H1 (cell line): ENCODE measurements around the gene IFIT5. TPM values are rescaled to one million over a fixed set of nuclear protein-coding genes. Genes with fewer than 3 reads are reported as not detected.

Source experiments
- CTCF ChIA-PET: fragments of 300-600 bp; sonication (Branson Sonifier 250); formaldehyde crosslinking; loops from one replicate; lab custom pipeline; 2021; ENCODE audit not compliant: partially characterized antibody; lab: Charles Lee
- POLR2A ChIA-PET: fragments of 300-600 bp; sonication (Branson Sonifier 250); formaldehyde crosslinking; loops from one replicate; lab custom pipeline; 2021; ENCODE audit warnings: inconsistent platforms; ENCODE audit not compliant: partially characterized antibody; lab: Charles Lee
- DNase-seq, 2 experiments: peaks; one replicate each; pipeline versions ENCODE4 v3.0.0 to v3.0.0-alpha.2; 2010 to 2022; ENCODE audit warnings: low spot score in 2 of 2, low read depth in 1 of 2, mixed read lengths in 1 of 2
- FAIRE-seq: peaks from 2 replicates; lab custom pipeline; 2011; peaks lifted over from hg19 to GRCh38; lab: Jason Lieb, UNC
- H2AFZ ChIP-seq: 2 replicates; pipeline ENCODE4 v1.8.1; 2012; ENCODE audit warnings: low read length, inconsistent platforms
- H2AK5ac ChIP-seq: 2 replicates; pipeline ENCODE4 v1.6.1; 2013; ENCODE audit warnings: low read depth, low read length
- H2BK120ac ChIP-seq: replicated peaks from 2 replicates; pipeline ENCODE3; 2013; ENCODE audit warnings: low read depth, low read length, inconsistent platforms
- H2BK12ac ChIP-seq: 2 replicates; pipeline ENCODE4 v1.6.1; 2013; ENCODE audit warnings: low read depth, low read length
- H2BK15ac ChIP-seq: 2 replicates; pipeline ENCODE4 v1.6.1; 2013; ENCODE audit warnings: low read length
- H2BK20ac ChIP-seq: 2 replicates; pipeline ENCODE4 v1.6.1; 2013; ENCODE audit warnings: low read length
- H2BK5ac ChIP-seq: 2 replicates; pipeline ENCODE4 v1.6.1; 2013; ENCODE audit warnings: low read depth, low read length
- H3K14ac ChIP-seq: 2 replicates; pipeline ENCODE4 v1.6.1; 2013; ENCODE audit warnings: inconsistent platforms; ENCODE audit not compliant: insufficient read length
- H3K18ac ChIP-seq: 2 replicates; pipeline ENCODE4 v1.6.1; 2013; ENCODE audit warnings: low read length; ENCODE audit errors: extremely low read depth
- H3K23ac ChIP-seq: 2 replicates; pipeline ENCODE4 v1.6.1; 2013; ENCODE audit warnings: inconsistent platforms; ENCODE audit not compliant: insufficient read length
- H3K23me2 ChIP-seq: 2 replicates; pipeline ENCODE4 v1.6.1; 2013; ENCODE audit warnings: low read depth, low read length
- H3K27ac ChIP-seq: 2 replicates; pipeline ENCODE4 v1.6.1; 2011; ENCODE audit warnings: low read depth, low read length, inconsistent platforms
- H3K27me3 ChIP-seq, 4 experiments: replicated peaks in 1 of 4; 1 replicate in 1 of 4; 2 replicates in 3 of 4; pipeline versions ENCODE4 v1.6.1 to v1.8.1; 2011 to 2013; ENCODE audit warnings: low read length in 3 of 4, mild to moderate bottlenecking in 3 of 4, inconsistent platforms in 2 of 4, mixed read lengths in 2 of 4, moderate library complexity in 1 of 4; ENCODE audit not compliant: control insufficient read depth in 3 of 4, insufficient read depth in 3 of 4; ENCODE audit errors: extremely low read depth in 1 of 4
- H3K36me3 ChIP-seq, 4 experiments: 2 replicates each; pipeline versions ENCODE4 v1.6.1 to v1.8.1; 2011 to 2013; ENCODE audit warnings: mild to moderate bottlenecking in 4 of 4, low read length in 3 of 4, moderate library complexity in 2 of 4, control low read depth in 1 of 4, inconsistent platforms in 1 of 4; ENCODE audit not compliant: insufficient read depth in 4 of 4, control insufficient read depth in 2 of 4
- H3K4ac ChIP-seq: replicated peaks from 2 replicates; pipeline ENCODE3; 2013; ENCODE audit warnings: low read length, low read depth, mixed read lengths, inconsistent platforms; ENCODE audit not compliant: insufficient read length
- H3K4me1 ChIP-seq, 4 experiments: replicated peaks in 1 of 4; 1 replicate in 1 of 4; 2 replicates in 3 of 4; pipeline versions ENCODE4 v1.6.1 to v1.8.1; 2011 to 2013; ENCODE audit warnings: low read length in 3 of 4, inconsistent platforms in 2 of 4, mixed read lengths in 1 of 4; ENCODE audit not compliant: insufficient read depth in 4 of 4, control insufficient read depth in 3 of 4
- H3K4me2 ChIP-seq, 2 experiments: 2 replicates each; pipeline versions ENCODE4 v1.6.1 to v1.8.1; 2011 to 2013; ENCODE audit warnings: low read depth in 2 of 2, low read length in 2 of 2, control low read depth in 1 of 2, inconsistent platforms in 1 of 2, mild to moderate bottlenecking in 1 of 2; ENCODE audit not compliant: insufficient read depth in 1 of 2
- H3K4me3 ChIP-seq, 4 experiments: fragments of 200-600, 300-600 bp in 1 of 4; sonication (generic), shearing (Covaris generic), sonication (Bioruptor Twin) in 1 of 4; 2 replicates each; pipeline versions ENCODE4 v1.5.1 to v1.8.1; 2011 to 2016; ENCODE audit warnings: low read length in 4 of 4, low read depth in 3 of 4, control low read depth in 2 of 4, inconsistent platforms in 2 of 4, mild to moderate bottlenecking in 2 of 4, mixed read lengths in 1 of 4, moderate library complexity in 1 of 4; ENCODE audit not compliant: insufficient read depth in 2 of 4; ENCODE audit errors: extremely low read depth in 1 of 4
- H3K56ac ChIP-seq: replicated peaks from 2 replicates; pipeline ENCODE3; 2013; ENCODE audit warnings: low read depth, mild to moderate bottlenecking, mixed read lengths, low read length, inconsistent platforms; ENCODE audit not compliant: insufficient read length
- H3K79me1 ChIP-seq: 2 replicates; pipeline ENCODE4 v1.6.1; 2013; ENCODE audit warnings: low read depth, low read length, control low read depth
- H3K79me2 ChIP-seq, 2 experiments: 2 replicates each; pipeline versions ENCODE4 v1.6.1 to v1.8.1; 2012 to 2013; ENCODE audit warnings: low read length in 2 of 2, mild to moderate bottlenecking in 2 of 2, inconsistent platforms in 1 of 2; ENCODE audit not compliant: insufficient read depth in 2 of 2, control insufficient read depth in 1 of 2
- H3K9ac ChIP-seq, 4 experiments: replicated peaks in 1 of 4; 1 replicate in 1 of 4; 2 replicates in 3 of 4; pipeline versions ENCODE4 v1.6.1 to v1.8.1; 2011 to 2013; ENCODE audit warnings: low read depth in 3 of 4, low read length in 3 of 4, control low read depth in 2 of 4, mild to moderate bottlenecking in 2 of 4, moderate library complexity in 2 of 4, inconsistent platforms in 1 of 4; ENCODE audit errors: extremely low read depth in 1 of 4
- H3K9me3 ChIP-seq, 2 experiments: 2 replicates each; pipeline versions ENCODE4 v1.6.1 to v1.8.1; 2012 to 2013; ENCODE audit warnings: mild to moderate bottlenecking in 2 of 2, moderate library complexity in 2 of 2, control low read depth in 1 of 2, inconsistent platforms in 1 of 2, low read depth in 1 of 2, low read length in 1 of 2, mixed read lengths in 1 of 2; ENCODE audit not compliant: insufficient read depth in 2 of 2
- H4K20me1 ChIP-seq, 2 experiments: replicated peaks in 1 of 2; 2 replicates each; pipeline versions ENCODE3 to v1.8.1; 2011 to 2013; ENCODE audit warnings: inconsistent platforms in 2 of 2, low read length in 2 of 2, mild to moderate bottlenecking in 1 of 2; ENCODE audit not compliant: insufficient read depth in 2 of 2, control insufficient read depth in 1 of 2
- H4K5ac ChIP-seq: 2 replicates; pipeline ENCODE4 v1.6.1; 2013; ENCODE audit warnings: low read length, low read depth, mixed read lengths, inconsistent platforms; ENCODE audit not compliant: insufficient read length
- H4K8ac ChIP-seq: 2 replicates; pipeline ENCODE4 v1.8.0; 2013; ENCODE audit warnings: mild to moderate bottlenecking, moderate library complexity, low read length, inconsistent platforms; ENCODE audit not compliant: insufficient read depth; ENCODE audit errors: extremely low read depth
- H4K91ac ChIP-seq: replicated peaks from 2 replicates; pipeline ENCODE3; 2013; ENCODE audit warnings: low read length, mixed read lengths, inconsistent platforms; ENCODE audit not compliant: insufficient read length
- BRCA1 ChIP-seq: IDR thresholded peaks from 2 replicates; pipeline ENCODE4 v1.6.1; 2012; ENCODE audit warnings: low read depth, low read length, improper control_type of control experiment
- CBX5 ChIP-seq: fragments of 300-800, 300-1000 bp; sonication (generic); IDR thresholded peaks from 2 replicates; pipeline ENCODE4 v1.7.1; 2016; ENCODE audit warnings: antibody characterized with exemption, low read length, low read depth
- CEBPB ChIP-seq: IDR thresholded peaks from 2 replicates; pipeline ENCODE4 v1.6.1; 2012; ENCODE audit warnings: low read depth, low read length
- CTCF ChIP-seq, 3 experiments: IDR thresholded peaks; 1 replicate in 2 of 3; 2 replicates in 1 of 3; pipeline versions ENCODE4 v1.5.1 to v1.6.1; 2011; ENCODE audit warnings: low read length in 3 of 3, mild to moderate bottlenecking in 3 of 3, inconsistent platforms in 2 of 3, low read depth in 1 of 3, moderate library complexity in 1 of 3; ENCODE audit not compliant: insufficient read depth in 1 of 3; ENCODE audit errors: control extremely low read depth in 1 of 3
- HDAC2 ChIP-seq, 2 experiments: fragments of 300-600 bp in 1 of 2; sonication (generic) in 1 of 2; IDR thresholded peaks; 2 replicates each; pipeline ENCODE4 v1.6.1; 2011 to 2012; ENCODE audit warnings: low read depth in 2 of 2, low read length in 2 of 2, mild to moderate bottlenecking in 2 of 2, moderate library complexity in 2 of 2, borderline replicate concordance in 1 of 2, inconsistent platforms in 1 of 2
- JUN ChIP-seq: IDR thresholded peaks from 2 replicates; pipeline ENCODE4 v1.6.1; 2011; ENCODE audit warnings: low read depth, mild to moderate bottlenecking, improper control_type of control experiment, low read length
- KDM4A ChIP-seq: IDR thresholded peaks from one replicate; pipeline ENCODE4 v1.7.1; 2012; ENCODE audit warnings: low read depth, mild to moderate bottlenecking, moderate library complexity, low read length, inconsistent platforms; ENCODE audit not compliant: severe bottlenecking
- MAFK ChIP-seq: IDR thresholded peaks from 2 replicates; pipeline ENCODE4 v1.6.1; 2012; ENCODE audit warnings: low read depth, mild to moderate bottlenecking, improper control_type of control experiment, low read length
- PHF8 ChIP-seq: fragments of 200-600 bp; sonication (generic); conservative IDR thresholded peaks from 2 replicates; pipeline ENCODE4 v1.7.1; 2012; ENCODE audit warnings: low read depth, mild to moderate bottlenecking, inconsistent platforms, low read length, moderate library complexity
- POLR2A ChIP-seq, 2 experiments: IDR thresholded peaks; 1 replicate in 1 of 2; 2 replicates in 1 of 2; pipeline ENCODE4 v1.6.1; 2011; ENCODE audit warnings: low read depth in 2 of 2, low read length in 2 of 2, mild to moderate bottlenecking in 2 of 2; ENCODE audit errors: control extremely low read depth in 1 of 2
- RAD21 ChIP-seq, 2 experiments: IDR thresholded peaks in 1 of 2; conservative IDR thresholded peaks in 1 of 2; 2 replicates each; pipeline ENCODE4 v1.6.1; 2011; ENCODE audit warnings: low read depth in 2 of 2, low read length in 2 of 2, improper control_type of control experiment in 1 of 2, inconsistent platforms in 1 of 2, mild to moderate bottlenecking in 1 of 2, moderate library complexity in 1 of 2
- SP1 ChIP-seq: IDR thresholded peaks from 2 replicates; pipeline ENCODE4 v1.6.1; 2011; ENCODE audit warnings: low read depth, low read length
- WGBS, 2 experiments: shearing (Covaris generic) in 1 of 2; methylation state at CpG; one replicate each; pipeline versions ENCODE4 v1.1.6 to v1.1.7; 2013 to 2015; ENCODE audit warnings: low lambda C conversion rate in 2 of 2, mixed read lengths in 2 of 2, inconsistent platforms in 1 of 2, low coverage in 1 of 2, missing lambda C conversion rate in 1 of 2; ENCODE audit not compliant: insufficient replicate concordance in 2 of 2, insufficient coverage in 1 of 2, insufficient read length in 1 of 2; ENCODE audit errors: extremely low coverage in 1 of 2, missing lambda C conversion rate in 1 of 2; 5-methylcytosine and 5-hydroxymethylcytosine counted together
- polyA plus RNA-seq, 7 experiments: library from polyadenylated mRNA; depleted of rRNA in 3 of 7; stranded (reverse) in 5 of 7; unstranded in 2 of 7; fragments of >200 nt in 5 of 7; fragments of 200-250 nt in 2 of 7; gene quantifications; 1 replicate in 5 of 7; 2 replicates in 1 of 7; 4 replicates in 1 of 7; pipeline versions ENCODE4 v1.2.1 to v1.2.3, GENCODE V29; 2011 to 2013; ENCODE audit warnings: missing spikeins in 2 of 7, mixed read lengths in 2 of 7
- total RNA-seq: library from RNA; stranded (reverse); fragmentation: NEBNext Ultra II Directional; extraction: Animal tissue kit (Norgen Biotek cat#: 25700); gene quantifications from 2 replicates; pipeline ENCODE4 v1.2.1, GENCODE V29; 2021

Gene IFIT5
- total and polyA plus RNA-seq, 2 of the 8 experiments (the other 6 are each of a cell fraction or from before 2014, with no cell fraction given) = 0.94 to 2.6 TPM

GRCh38 chr10:89438525-89438924 is 24.2 kb downstream of the IFIT5 start:
- no peak overlapping the region for H3K14ac ChIP-seq
- no peak overlapping the region for H2BK12ac ChIP-seq
- H3K4ac ChIP-seq = no peak overlapping the region
- WGBS, 2 experiments = 85% methylated on average over 4 of the region's 4 CpGs; no CpG with 5 or more reads in 1 of the 2 experiments
- ChIA-PET CTCF (no interaction called here), POLR2A (no interaction called here)
- no peaks in the 10 kb centered on the region for H4K20me1 ChIP-seq
- H2AK5ac ChIP-seq = no peak overlapping the region
- no peak overlapping the region for H3K4me3 ChIP-seq
- H3K4me2 ChIP-seq = no peak overlapping the region
- DNase-seq (no peak), FAIRE-seq (no peak)
- H2BK15ac ChIP-seq = no peak overlapping the region
- no peak overlapping the region for H4K5ac ChIP-seq
- no peak overlapping the region for H3K9ac ChIP-seq
- no peak overlapping the region for H3K18ac ChIP-seq
- no peaks in the 10 kb centered on the region for H3K79me2 ChIP-seq
- H2BK120ac ChIP-seq = no peak overlapping the region
- peaks cover 0 to 2% (median 0%) of the 10 kb centered on the region in 4 experiments; a peak in 1 of 7 replicates for H3K4me1 ChIP-seq
- H3K27me3 ChIP-seq = no peaks in the 10 kb centered on the region; a peak in 1 of 7 replicates
- no peak overlapping the region for H3K27ac ChIP-seq
- H3K23me2 ChIP-seq = no peaks in the 10 kb centered on the region
- no peak overlapping the region for H2BK20ac ChIP-seq
- H2BK5ac ChIP-seq = no peak overlapping the region
- H3K9me3 ChIP-seq = no peaks in the 10 kb centered on the region
- no peak overlapping the region for H2AFZ ChIP-seq
- H3K56ac ChIP-seq = no peak overlapping the region
- no peak overlapping the region for H3K23ac ChIP-seq
- H4K91ac ChIP-seq = no peak overlapping the region
- no peak overlapping the region for H4K8ac ChIP-seq
- H3K79me1 ChIP-seq = no peaks in the 10 kb centered on the region
- H3K36me3 ChIP-seq = no peaks in the 10 kb centered on the region
- TF ChIP-seq CTCF (IDR thresholded peaks at IDR 0.05; ENCODE audit: control extremely low read depth in 1 of 3, insufficient read depth in 1 of 3, low read depth in 1 of 3, low read length in 3 of 3) = no peak
- TF ChIP-seq POLR2A (IDR thresholded peaks at IDR 0.05; ENCODE audit: control extremely low read depth in 1 of 2, low read depth in 2 of 2, low read length in 2 of 2) = no peak
- no peak for TF ChIP-seq CEBPB
- TF ChIP-seq JUN = no peak
- no peak for TF ChIP-seq SP1
- no peak for TF ChIP-seq PHF8
- TF ChIP-seq RAD21 (IDR thresholded peaks at IDR 0.05 in 1 of 2, conservative IDR thresholded peaks at IDR 0.05 in 1 of 2; ENCODE audit: low read depth in 2 of 2, low read length in 2 of 2) = no peak
- TF ChIP-seq KDM4A = no peak
- no peak for TF ChIP-seq CBX5
- no peak for TF ChIP-seq BRCA1
- TF ChIP-seq HDAC2 (IDR thresholded peaks at IDR 0.05; ENCODE audit: borderline replicate concordance in 1 of 2, low read depth in 2 of 2, low read length in 2 of 2) = no peak
- TF ChIP-seq MAFK = no peak
